Mucosa of rectum (tissue), 2 donors: Measurements from ENCODE around the gene KLHL22.
"Not testable (repeated sequence)": the region's sequence is repeated elsewhere in the genome, so short reads cannot be mapped to it uniquely, and the experiment has no call there.

Experiments used
- H3K27ac ChIP-seq, 2 donors: one replicate each; pipeline ENCODE4 v1.7.0; 2013; ENCODE audit warnings: inconsistent platforms in 2 of 2, low read depth in 2 of 2, low read length in 2 of 2
- H3K27me3 ChIP-seq, 2 donors: one replicate each; pipeline ENCODE4 v1.7.0; 2013; ENCODE audit warnings: low read length in 2 of 2; ENCODE audit not compliant: control insufficient read depth in 2 of 2, insufficient read depth in 2 of 2
- H3K36me3 ChIP-seq, 2 donors: one replicate each; pipeline ENCODE4 v1.7.0; 2013; ENCODE audit warnings: low read length in 2 of 2; ENCODE audit not compliant: control insufficient read depth in 2 of 2, insufficient read depth in 2 of 2
- H3K4me1 ChIP-seq, 2 donors: one replicate each; pipeline ENCODE4 v1.7.0; 2013; ENCODE audit warnings: low read length in 2 of 2, mild to moderate bottlenecking in 1 of 2; ENCODE audit not compliant: control insufficient read depth in 2 of 2, insufficient read depth in 2 of 2
- H3K4me3 ChIP-seq, 2 donors: one replicate each; pipeline ENCODE4 v1.7.0; 2013; ENCODE audit warnings: low read length in 2 of 2
- H3K9ac ChIP-seq, 2 donors: one replicate each; pipeline ENCODE4 v1.7.0; 2013; ENCODE audit warnings: low read length in 2 of 2, low read depth in 1 of 2, mild to moderate bottlenecking in 1 of 2
- H3K9me3 ChIP-seq, 2 donors: one replicate each; pipeline ENCODE4 v1.7.0; 2013; ENCODE audit warnings: low read length in 2 of 2; ENCODE audit not compliant: control insufficient read depth in 2 of 2
- donor health status: healthy.
- donor health status: Normal muscosa, but diverticular disease.

KLHL22 gene

DNA sequence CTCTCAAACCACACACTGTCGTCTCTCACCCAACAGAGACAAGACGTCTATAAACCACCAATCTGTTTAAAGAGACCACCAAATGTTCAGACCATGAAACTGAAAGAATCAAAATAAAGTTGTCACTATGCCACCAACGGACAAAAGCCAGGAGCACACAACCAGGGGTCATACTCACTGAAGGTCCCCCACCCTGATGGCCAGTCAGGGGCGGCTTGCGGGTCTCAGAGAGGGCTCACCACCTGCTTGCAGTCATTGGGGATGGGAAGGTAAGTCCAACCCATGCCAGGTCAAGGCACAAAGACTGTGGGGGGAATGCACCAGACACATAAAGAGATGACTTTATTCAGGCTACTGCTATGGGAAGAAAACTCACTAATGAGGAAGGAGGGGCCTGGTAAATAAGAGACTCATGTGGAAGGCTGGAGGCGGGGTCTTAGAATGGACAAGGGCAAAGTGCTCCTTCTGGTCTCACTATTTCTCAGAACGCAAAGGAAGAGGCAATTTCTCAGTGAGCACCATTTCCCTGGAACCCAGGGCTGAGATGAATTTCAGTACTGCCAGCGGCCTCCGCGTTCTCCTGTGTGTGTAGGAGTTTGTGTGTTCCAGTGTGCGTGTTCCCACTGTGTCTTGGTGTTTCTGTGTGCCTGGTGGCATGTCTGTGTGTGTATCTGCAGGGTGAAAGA, 75.3 kb downstream of the KLHL22 start:
- H3K27ac ChIP-seq: no peak overlapping the region
- H3K9ac ChIP-seq: no peak overlapping the region
- no peaks in the 10 kb centered on the region for H3K9me3 ChIP-seq
- H3K27me3 ChIP-seq: peaks cover 4 to 9% of the 10 kb centered on the region in 2 donors
- H3K4me1 ChIP-seq: peaks cover 2 to 4% of the 10 kb centered on the region in 2 donors
- H3K36me3 ChIP-seq: no peaks in the 10 kb centered on the region
- H3K4me3 ChIP-seq: no peak overlapping the region

DNA sequence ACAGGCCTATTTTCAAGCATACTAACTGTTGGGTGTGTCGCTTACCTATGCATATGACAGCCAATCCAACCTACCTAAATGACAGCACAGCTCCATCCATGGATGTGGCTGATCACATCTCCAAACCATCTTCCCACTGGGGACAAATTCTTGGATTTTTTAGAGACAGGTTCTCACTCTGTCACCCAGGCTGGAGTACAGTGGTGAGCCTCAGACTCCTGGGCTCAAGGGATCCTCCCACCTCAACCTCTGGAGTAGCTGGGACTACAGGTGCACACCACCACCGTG, 76.0 kb downstream of the KLHL22 start:
- H3K36me3 ChIP-seq: no peaks in the 10 kb centered on the region

DNA sequence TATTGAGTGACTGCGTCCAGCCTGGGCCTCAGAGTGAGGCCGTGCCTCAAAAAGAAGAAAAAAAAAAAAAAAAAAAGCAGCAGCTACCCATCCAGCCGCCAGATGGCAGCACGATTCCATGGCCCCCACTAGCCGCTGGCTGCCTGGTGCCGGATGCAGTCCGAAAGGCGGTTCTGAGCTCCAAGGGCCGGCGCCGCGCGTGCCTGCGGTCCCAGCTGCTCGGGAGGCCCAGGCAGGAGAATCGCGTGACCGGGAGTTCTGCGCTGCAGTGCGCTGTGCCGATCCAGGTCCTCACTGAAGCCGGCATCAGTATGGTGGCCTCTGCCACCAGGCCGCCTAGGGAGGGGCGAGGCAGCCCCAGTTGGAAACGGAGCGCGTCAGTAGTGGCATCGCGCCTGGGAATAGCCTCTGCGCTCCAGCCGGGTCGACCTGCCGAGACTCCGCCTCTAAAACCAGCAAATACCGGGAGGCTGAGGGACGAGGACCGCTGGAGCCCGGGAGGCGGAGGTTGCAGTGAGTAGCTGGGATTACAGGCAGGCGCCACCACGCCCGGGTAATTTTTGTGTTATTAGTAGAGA, 77.3 kb downstream of the KLHL22 start:
- H3K27ac ChIP-seq: no peak overlapping the region
- peak overlapping the region; percentile 31 to 64 for H3K4me3 ChIP-seq
- H3K9me3 ChIP-seq: no peaks in the 10 kb centered on the region
- H3K4me1 ChIP-seq: peaks cover 2 to 4% of the 10 kb centered on the region in 2 donors
- peak overlapping the region; percentile 28 to 32 for H3K9ac ChIP-seq
- peaks cover 1 to 7% of the 10 kb centered on the region in 2 donors for H3K27me3 ChIP-seq
- no peaks in the 10 kb centered on the region for H3K36me3 ChIP-seq

More for the DNA sequence above, 76.0 kb downstream of the KLHL22 start:
- peaks cover 4 to 9% of the 10 kb centered on the region in 2 donors for H3K27me3 ChIP-seq
- peaks cover 2 to 4% of the 10 kb centered on the region in 2 donors for H3K4me1 ChIP-seq
- H3K9ac ChIP-seq: no peak overlapping the region
- no peak overlapping the region for H3K27ac ChIP-seq
- no peaks in the 10 kb centered on the region for H3K9me3 ChIP-seq
- no peak overlapping the region for H3K4me3 ChIP-seq

DNA sequence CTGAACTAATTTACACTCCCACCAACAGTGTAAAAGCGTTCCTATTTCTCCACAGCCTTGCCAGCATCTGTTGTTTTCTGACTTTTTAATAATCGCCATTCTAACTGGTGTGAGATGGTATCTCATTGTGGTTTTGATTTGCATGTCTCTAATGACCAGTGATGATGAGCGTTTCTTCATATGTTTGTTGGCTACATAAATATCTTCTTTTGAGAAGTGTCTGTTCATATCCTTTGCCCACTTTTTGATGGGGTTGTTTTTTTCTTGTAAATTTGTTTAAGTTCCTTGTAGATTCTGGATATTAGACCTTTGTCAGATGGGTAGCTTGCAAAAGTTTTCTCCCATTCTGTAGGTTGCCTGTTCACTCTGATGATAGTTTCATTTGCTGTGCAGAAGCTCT, 79.9 kb downstream of the KLHL22 start:
- H3K4me1 ChIP-seq, H3K27me3 ChIP-seq, H3K4me3 ChIP-seq, H3K27ac ChIP-seq, H3K9ac ChIP-seq, H3K9me3 ChIP-seq, H3K36me3 ChIP-seq: not testable (repeated sequence)

DNA sequence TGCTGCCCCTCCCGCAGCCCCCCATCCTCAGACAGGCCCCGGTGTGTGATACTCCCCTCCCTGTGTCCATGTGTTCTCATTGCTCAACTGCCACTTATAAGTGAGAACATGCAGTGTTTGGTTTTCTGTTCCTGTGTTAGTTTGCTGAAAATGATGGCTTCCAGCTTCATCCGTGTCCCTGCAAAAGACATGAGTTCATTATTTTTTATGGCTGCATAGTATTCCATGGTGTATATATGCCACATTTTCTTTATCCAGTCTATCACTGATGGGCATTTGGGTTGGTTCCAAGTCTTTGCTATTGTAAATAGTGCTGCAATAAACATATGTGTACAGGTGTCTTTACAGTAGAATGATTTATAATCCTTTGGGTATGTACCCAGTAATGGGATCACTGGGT, 80.4 kb downstream of the KLHL22 start:
- not testable (repeated sequence) for H3K9ac ChIP-seq, H3K27me3 ChIP-seq, H3K4me3 ChIP-seq, H3K27ac ChIP-seq, H3K9me3 ChIP-seq, H3K36me3 ChIP-seq, H3K4me1 ChIP-seq

DNA sequence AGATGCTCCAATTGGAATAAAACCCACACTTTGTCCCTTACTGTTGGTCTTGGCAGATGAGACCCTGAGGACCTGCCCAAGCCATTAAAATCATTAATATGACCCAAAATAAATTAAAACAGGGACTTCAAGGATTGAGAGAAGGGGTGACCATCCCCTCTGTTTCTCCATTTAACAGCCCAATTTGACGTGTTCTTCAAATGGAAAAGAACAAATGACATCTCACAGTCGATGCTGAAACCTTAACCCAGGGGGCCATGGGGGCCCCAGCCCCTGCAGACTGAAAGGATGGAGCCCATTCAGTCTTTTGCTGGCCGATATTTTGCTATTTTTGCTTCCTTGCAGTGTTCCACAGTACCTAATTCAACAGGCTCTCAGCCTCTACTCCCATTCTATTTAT, 81.1 kb downstream of the KLHL22 start:
- Histone ChIP-seq H3K36me3 (no peaks in the 10 kb centered on the region), H3K9me3 (no peaks in the 10 kb centered on the region), H3K4me1 (peaks cover 2 to 4% of the 10 kb centered on the region in 2 donors), H3K4me3 (no peak overlapping the region), H3K27me3 (no peaks in the 10 kb centered on the region), H3K9ac (no peak overlapping the region), H3K27ac (no peak overlapping the region)

DNA sequence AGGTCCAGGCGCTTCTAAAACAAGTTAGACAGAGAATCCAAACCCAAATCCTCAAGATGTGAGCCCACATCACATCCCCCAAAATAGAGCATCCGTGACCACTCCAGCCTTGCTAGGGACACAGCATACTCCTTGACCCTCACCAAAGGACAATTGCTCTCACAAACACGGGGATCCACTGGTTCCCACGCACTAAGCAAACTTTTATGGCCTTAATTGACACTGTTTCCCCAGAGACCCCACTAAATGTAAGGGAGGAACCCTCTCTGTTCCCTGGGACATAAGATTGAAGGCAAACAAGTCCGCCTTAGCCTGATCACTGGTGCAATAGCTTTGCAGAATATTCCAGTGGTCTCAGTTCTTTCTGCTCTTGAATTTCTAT, 81.5 kb downstream of the KLHL22 start:
- no peaks in the 10 kb centered on the region for H3K9me3 ChIP-seq
- peaks cover 2 to 4% of the 10 kb centered on the region in 2 donors for H3K4me1 ChIP-seq
- no peak overlapping the region for H3K4me3 ChIP-seq
- no peaks in the 10 kb centered on the region for H3K36me3 ChIP-seq
- no peak overlapping the region for H3K9ac ChIP-seq
- no peaks in the 10 kb centered on the region for H3K27me3 ChIP-seq
- no peak overlapping the region for H3K27ac ChIP-seq

DNA sequence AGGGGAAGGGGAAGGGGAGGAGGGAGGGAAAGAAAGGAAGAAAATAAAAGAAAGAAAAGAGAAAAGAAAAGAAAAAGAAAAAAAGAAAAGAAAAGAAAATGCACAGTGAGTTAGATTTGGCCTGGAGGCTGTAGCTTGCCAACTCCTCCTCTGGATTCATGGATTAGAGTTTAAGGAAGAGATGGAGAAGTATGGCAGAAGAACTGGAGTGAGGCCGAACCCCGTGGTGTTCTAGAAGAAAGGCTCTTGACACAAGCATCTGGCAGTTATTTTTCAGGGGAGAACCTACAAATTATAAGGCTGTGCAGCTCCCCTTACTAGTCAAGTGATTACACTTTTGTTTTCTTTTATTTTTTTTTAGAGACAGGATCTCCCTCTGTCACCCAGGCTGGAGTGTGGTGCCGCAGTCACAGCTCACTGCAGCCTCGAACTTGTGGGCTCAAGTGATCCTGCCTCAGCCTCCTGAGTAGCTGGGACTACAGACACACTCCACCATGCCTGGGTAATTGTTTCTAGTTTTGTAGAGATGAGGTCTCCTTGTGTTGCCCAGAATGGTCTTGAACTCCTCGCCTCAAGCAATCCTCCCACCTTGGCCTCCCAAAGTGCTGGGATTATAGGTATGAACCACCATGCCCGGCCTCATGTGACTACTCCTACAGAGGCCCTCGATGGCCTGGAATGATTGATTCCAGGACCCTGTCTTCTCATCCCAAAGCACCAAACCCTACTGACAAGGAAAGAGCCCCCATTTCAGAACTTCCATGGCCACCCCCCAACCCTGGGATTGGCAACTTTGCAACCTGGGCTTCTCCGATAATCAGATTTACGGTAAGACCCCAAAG, 82.2 kb downstream of the KLHL22 start:
- no peak overlapping the region for H3K4me3 ChIP-seq
- H3K4me1 ChIP-seq: peaks cover 2 to 3% of the 10 kb centered on the region in 2 donors
- no peaks in the 10 kb centered on the region for H3K36me3 ChIP-seq
- H3K27ac ChIP-seq: no peak overlapping the region
- H3K9me3 ChIP-seq: no peaks in the 10 kb centered on the region
- H3K27me3 ChIP-seq: no peaks in the 10 kb centered on the region
- no peak overlapping the region for H3K9ac ChIP-seq

DNA sequence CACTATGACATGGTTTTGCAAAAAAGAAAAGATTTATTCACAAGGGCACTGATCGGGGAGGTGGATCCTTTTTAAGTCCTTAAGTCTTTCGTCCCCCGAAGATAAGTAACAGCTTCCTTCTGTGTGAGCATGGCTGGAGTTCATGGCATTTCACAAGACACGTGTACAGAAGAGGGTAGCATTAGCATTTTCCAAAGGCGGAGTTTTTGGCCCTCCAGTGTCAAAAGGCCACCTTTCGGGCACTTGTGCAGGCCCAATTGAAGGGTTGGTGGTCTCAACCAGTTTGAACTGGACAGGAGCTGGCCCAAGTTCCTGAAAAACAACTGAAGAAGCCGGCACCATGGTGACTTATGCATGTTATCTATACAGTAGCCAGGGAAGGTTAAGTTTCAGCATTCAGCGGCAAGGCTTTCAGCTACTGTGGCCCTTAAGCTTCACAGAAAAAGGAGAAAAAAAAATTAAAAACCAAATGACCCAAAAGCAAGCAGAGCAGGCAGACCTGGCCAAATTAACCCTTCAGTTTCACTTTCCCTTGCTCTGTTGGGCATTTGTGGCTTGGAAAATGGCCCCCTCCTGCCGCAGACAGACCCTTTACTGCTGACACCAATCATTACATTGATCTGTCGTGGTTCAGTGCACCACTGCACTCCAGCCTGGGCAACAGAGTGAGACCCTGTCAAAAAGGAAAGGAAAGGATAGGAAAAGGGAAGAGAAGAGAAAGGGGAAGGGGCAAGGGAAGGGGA, 83.0 kb downstream of the KLHL22 start:
- H3K36me3 ChIP-seq: no peaks in the 10 kb centered on the region
- no peaks in the 10 kb centered on the region for H3K4me1 ChIP-seq
- H3K9ac ChIP-seq: no peak overlapping the region
- H3K27ac ChIP-seq: no peak overlapping the region
- no peaks in the 10 kb centered on the region for H3K27me3 ChIP-seq
- H3K4me3 ChIP-seq: no peak overlapping the region
- H3K9me3 ChIP-seq: no peaks in the 10 kb centered on the region

DNA sequence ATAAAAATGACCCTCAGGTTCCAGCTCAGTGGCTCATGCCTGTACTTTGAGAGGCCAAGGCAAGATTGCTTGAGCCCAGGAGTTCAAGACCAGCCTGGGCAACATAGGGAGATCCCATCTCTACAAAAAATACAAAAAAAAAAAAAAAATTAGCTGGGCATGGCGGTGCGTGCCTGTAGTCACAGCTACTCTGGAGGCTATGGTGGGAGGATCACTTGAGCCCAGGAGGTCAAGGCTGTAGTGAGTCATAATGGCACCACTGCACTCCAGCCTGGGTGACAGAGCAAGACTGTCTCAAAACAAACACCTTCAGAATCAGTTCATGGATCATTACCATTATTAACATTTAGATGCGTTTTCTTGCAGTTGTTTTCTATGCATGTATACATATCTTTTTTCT, 86.2 kb downstream of the KLHL22 start:
- H3K27me3 ChIP-seq, H3K9ac ChIP-seq, H3K9me3 ChIP-seq, H3K4me1 ChIP-seq, H3K4me3 ChIP-seq, H3K27ac ChIP-seq: not testable (repeated sequence)
- peaks cover 11 to 17% of the 10 kb centered on the region in 2 donors for H3K36me3 ChIP-seq
